Measurements from ENCODE around the gene CKAP5. TPM values are rescaled to one million over a fixed set of nuclear protein-coding genes. Genes with fewer than 3 reads are reported as not detected.

Gene CKAP5
- total RNA-seq: 10 to 100 TPM; 34.7 to 37.1 TPM

DNA sequence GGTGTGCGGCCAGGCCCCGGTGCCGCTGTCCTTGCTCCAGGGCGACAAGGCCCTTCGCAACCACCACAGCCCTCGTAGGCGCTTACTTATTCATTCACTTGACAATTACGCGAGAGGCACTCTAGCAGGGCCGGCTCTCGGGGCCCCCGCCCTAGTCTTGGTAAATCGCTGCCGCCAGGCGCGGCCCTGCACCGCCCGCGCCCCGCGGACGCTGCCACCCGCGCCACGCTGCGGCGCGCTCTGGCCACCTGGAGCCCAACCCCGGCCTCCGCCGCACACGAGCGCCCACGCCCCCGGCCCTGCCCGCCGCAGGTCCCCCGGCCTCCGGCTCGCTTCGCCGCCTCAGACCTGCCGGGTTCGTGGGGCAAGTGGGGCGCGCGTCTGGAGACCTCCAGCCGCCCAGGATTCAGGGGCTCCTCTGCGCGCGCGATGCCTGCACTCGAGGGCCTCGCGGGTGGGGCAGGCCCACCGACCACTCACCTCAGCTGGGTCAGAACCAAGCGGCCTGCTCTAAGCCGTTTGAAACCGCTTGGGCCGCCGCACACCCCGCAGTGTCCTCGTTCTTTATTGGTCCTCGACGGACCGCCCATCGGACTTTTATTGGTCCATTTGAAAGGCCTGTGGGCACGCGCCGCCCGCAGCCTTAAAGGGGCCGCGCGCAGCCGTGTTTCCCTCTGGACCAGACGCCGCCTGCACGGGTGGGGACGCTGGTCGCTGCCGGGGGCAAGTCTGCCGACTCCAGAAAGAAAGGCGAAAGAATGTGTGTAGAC lies at the start of gene CKAP5:
Gene CKAP5 (minus strand): TSS at position 541 of the 770 bp plus-strand sequence. CDS start 25,049 bp downstream, outside the sequence.
- H3K27me3 ChIP-seq (replicated peaks; ENCODE audit: insufficient read depth): no peaks in the 10 kb centered on the region
- peaks cover 10 to 20% of the 10 kb centered on the region in 2 donors for H3K4me1 ChIP-seq (ENCODE audit: control insufficient read depth in 1 of 2, low read depth in 2 of 2)
- ATAC-seq (ENCODE audit: insufficient number of reproducible peaks, low FRiP score, low read depth) (peak; percentile 95), DNase-seq (ENCODE audit: low spot score) (peak; percentile 74)
- TF ChIP-seq, protein P1, sequence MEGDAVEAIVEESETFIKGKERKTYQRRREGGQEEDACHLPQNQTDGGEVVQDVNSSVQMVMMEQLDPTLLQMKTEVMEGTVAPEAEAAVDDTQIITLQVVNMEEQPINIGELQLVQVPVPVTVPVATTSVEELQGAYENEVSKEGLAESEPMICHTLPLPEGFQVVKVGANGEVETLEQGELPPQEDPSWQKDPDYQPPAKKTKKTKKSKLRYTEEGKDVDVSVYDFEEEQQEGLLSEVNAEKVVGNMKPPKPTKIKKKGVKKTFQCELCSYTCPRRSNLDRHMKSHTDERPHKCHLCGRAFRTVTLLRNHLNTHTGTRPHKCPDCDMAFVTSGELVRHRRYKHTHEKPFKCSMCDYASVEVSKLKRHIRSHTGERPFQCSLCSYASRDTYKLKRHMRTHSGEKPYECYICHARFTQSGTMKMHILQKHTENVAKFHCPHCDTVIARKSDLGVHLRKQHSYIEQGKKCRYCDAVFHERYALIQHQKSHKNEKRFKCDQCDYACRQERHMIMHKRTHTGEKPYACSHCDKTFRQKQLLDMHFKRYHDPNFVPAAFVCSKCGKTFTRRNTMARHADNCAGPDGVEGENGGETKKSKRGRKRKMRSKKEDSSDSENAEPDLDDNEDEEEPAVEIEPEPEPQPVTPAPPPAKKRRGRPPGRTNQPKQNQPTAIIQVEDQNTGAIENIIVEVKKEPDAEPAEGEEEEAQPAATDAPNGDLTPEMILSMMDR (IDR thresholded peaks at IDR 0.05): no peak
- peak within 1 kb of the TSS; percentile 84 for H3K4me3 ChIP-seq
- H3K9me3 ChIP-seq: no peaks in the 10 kb centered on the region
- no peaks in the 10 kb centered on the region for H3K36me3 ChIP-seq
- H3K27ac ChIP-seq: peak within 1 kb of the TSS; percentile 45 to 70

DNA sequence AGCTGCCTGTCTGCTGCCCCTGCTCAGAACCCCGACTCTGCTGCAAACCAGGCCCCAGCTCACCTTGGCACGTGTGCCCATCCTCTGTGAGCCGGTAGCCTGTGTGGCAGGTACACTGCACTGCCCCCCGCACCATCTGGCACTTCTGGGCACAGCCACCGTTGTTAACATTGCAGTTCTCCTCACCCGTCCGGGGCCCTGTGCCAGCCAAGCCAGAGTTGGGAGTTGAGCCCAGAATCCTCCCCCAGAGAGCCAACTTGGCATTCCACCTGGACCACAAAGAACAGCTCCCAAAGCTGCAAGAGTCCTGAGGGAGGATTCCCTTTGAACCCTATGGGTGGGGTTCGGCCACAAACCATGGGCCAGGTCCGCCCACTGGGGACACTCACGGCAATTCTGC lies 49.7 kb upstream of the CKAP5 start:
- H3K4me3 ChIP-seq: no peak overlapping the region
- TF ChIP-seq, protein P1 (IDR thresholded peaks at IDR 0.05): no peak
- no peak for DNase-seq (ENCODE audit: low spot score)
- H3K4me1 ChIP-seq (ENCODE audit: control insufficient read depth in 1 of 2, low read depth in 2 of 2): peaks cover 0 to 7% of the 10 kb centered on the region in 2 donors
- no peak for ATAC-seq (ENCODE audit: insufficient number of reproducible peaks, low FRiP score, low read depth)
- no peaks in the 10 kb centered on the region for H3K27me3 ChIP-seq (replicated peaks; ENCODE audit: insufficient read depth)
- no peak overlapping the region for H3K27ac ChIP-seq
- no peaks in the 10 kb centered on the region for H3K9me3 ChIP-seq
- H3K36me3 ChIP-seq: no peaks in the 10 kb centered on the region

DNA sequence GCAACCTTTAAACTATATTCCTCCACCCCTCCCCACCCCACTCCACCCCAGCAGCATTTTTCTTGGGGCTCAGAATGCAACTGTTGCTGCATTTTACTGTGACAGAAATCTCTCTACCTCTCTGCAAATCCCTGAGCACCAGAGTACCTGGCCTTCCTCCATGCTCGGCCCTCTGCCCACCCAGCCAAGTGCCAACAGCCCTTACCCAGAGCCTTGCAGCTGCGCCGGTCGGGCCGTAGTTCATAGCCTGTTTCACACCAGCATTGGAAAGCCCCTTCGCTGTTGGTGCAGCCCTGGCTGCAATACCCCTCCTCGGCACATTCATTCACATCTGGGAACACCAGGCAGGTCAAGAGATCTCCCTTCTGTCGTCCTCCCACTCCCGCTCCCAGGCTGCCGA lies 48.9 kb upstream of the CKAP5 start:
- ATAC-seq (ENCODE audit: insufficient number of reproducible peaks, low FRiP score, low read depth): no peak
- H3K36me3 ChIP-seq: no peaks in the 10 kb centered on the region
- H3K4me1 ChIP-seq (ENCODE audit: control insufficient read depth in 1 of 2, low read depth in 2 of 2): peaks cover 0 to 7% of the 10 kb centered on the region in 2 donors
- no peak for DNase-seq (ENCODE audit: low spot score)
- H3K27ac ChIP-seq: no peak overlapping the region
- no peaks in the 10 kb centered on the region for H3K27me3 ChIP-seq (replicated peaks; ENCODE audit: insufficient read depth)
- H3K9me3 ChIP-seq: no peaks in the 10 kb centered on the region
- no peak overlapping the region for H3K4me3 ChIP-seq
- TF ChIP-seq, protein P1 (IDR thresholded peaks at IDR 0.05): no peak

DNA sequence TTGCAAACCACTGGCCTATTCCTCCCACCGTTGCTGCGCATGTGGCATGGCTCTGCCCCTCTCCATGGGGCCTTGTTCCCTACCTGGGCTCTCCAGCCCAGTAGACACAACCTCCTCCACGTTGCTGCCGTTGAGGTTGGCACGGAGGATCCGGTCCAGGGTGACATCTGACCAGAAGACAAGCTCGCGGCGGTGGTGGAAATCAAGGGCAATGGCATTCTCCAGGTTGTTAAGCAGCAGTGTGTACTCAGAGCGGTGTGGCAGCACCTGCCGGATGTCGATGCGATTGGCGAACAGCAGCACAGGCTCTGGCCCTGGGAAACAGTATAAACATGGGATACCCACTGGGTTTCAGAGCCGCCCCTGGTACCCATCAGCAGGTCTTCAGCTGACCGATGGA lies 48.4 kb upstream of the CKAP5 start:
- H3K9me3 ChIP-seq: no peaks in the 10 kb centered on the region
- H3K36me3 ChIP-seq: no peaks in the 10 kb centered on the region
- peaks cover 0 to 7% of the 10 kb centered on the region in 2 donors for H3K4me1 ChIP-seq (ENCODE audit: control insufficient read depth in 1 of 2, low read depth in 2 of 2)
- H3K4me3 ChIP-seq: no peak overlapping the region
- ATAC-seq (ENCODE audit: insufficient number of reproducible peaks, low FRiP score, low read depth): no peak
- H3K27me3 ChIP-seq (replicated peaks; ENCODE audit: insufficient read depth): no peaks in the 10 kb centered on the region
- TF ChIP-seq, protein P1 (IDR thresholded peaks at IDR 0.05): no peak
- DNase-seq (ENCODE audit: low spot score): no peak
- H3K27ac ChIP-seq: no peak overlapping the region

DNA sequence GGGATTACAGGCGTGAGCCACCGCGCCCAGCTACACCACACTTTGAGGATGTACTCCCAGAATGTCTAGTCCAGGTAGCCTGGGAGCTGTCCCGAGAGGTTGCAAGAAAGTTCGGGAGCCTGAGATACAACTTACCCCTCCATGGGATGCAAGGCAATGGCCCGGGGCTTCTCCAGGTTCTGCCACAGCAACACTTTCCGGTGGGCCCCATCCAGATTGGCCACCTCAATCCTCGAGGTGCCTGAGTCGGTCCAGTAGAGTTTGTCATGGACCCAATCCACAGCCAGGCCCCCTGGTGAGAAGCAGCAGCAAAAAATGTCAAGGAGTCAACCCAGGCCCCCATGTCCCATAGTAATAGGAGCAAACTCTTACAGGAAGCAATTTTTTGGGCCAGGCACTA lies 46.8 kb upstream of the CKAP5 start:
- DNase-seq (ENCODE audit: low spot score) (no peak), ATAC-seq (ENCODE audit: insufficient number of reproducible peaks, low FRiP score, low read depth) (no peak)
- Histone ChIP-seq H3K4me3 (no peak overlapping the region), H3K4me1 (ENCODE audit: control insufficient read depth in 1 of 2, low read depth in 2 of 2) (peaks cover 0 to 7% of the 10 kb centered on the region in 2 donors), H3K27ac (no peak overlapping the region), H3K36me3 (no peaks in the 10 kb centered on the region), H3K9me3 (no peaks in the 10 kb centered on the region), H3K27me3 (replicated peaks; ENCODE audit: insufficient read depth) (no peaks in the 10 kb centered on the region)
- TF ChIP-seq, protein P1 (IDR thresholded peaks at IDR 0.05): no peak
